IPS-NIHi7 (cell line): Measurements from ENCODE around the gene FOXN1.
"Not testable (repeated sequence)": the region's sequence is repeated elsewhere in the genome, so short reads cannot be mapped to it uniquely, and the experiment has no call there.

ENCODE experiments used
- DNase-seq: peaks from one replicate; pipeline ENCODE4 v3.0.0; 2012; ENCODE audit warnings: mixed read lengths; ENCODE audit errors: extremely low spot score

FOXN1 gene

DNA sequence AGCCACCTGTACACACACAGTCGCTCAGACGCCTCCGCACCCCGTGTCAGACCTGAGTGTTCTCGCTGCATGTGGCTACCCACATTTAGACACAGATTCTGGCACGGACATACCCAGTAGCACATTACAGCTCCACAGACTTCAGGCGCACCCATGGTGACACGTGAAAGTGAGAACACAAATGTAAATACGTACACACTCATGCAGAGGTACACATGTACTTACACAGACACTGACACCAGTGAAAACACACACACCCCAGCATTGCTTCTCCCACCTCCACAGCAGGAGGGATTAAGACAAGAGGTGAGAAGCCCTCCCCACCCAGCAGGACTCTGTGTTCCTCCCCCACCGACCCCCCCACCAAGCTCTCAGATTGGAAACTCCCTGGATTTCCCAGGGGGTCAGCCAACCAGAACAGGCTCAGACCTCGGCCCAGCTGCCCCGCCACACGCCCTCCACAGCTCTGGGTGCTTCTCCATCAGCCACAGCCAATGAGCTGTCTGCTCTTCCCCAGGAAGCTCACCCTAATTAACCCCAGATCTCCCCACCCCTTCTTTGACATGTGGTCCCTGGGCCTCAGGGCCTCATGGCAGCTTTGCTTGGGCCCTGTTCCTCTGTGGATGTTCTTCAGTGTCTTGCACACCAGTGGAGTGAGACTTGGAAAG, 5.3 kb upstream of the FOXN1 start:
- DNase-seq: no peak

DNA sequence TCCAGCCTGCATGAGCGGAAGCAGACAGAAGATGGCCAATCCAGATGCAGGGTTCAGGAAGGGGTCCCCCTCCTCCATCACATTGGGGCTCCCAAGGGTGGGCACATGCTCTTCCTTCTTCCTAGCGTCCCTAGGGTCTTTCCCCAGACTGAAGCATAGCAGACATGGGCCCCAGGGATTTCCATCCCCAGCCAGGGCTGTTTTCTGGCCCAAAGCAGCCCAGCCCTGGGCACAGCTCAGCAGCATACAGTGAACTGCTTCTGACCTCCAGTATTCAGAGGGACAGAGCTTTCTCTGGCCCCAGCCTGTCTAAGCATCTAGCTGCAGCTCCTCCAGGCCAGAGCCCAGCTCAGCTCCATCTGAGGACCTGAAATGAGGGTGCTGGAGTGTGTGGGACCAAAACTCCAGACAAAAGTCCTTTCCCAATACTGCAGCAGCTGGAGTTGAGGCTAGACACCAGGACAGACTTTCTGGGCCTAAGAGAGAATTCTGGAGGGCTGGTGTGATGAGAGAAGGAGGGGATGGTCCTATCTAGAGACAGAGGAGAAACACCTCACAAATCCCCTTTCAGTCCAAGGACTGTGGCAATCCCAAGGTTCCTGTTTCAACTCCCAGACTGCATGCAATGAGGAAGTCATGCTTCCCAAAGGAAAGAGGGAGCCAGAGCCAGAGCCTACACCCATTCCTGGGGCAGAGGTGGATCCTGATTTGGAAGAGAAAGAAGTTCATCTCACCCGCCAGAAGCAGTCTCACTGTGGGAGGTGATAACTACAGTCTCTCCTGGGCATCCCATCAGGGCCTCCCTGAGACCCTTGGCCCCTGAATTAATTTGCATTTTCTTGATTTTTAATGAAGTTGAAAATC, 4.5 kb upstream of the FOXN1 start:
- no peak for DNase-seq

DNA sequence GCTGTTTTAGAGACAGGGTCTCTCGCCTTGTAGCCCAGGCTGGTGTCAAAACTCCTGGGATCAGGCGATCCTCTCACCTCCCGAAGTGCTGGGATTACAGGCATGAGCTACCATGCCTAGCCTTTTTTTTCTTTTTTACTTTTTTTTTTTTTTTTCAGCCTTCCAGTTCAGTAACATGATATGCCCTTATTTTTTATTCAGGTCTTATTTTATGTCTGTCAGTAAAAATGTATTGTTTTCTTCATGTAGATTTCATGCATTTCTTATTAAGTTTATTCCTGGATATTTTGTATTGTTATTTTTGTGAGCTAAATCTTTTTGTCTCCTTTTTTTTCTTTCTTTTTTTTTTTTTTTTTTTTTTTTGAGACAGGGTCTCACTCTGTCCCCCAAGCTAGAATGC, 2.7 kb upstream of the FOXN1 start:
- no peak for DNase-seq

DNA sequence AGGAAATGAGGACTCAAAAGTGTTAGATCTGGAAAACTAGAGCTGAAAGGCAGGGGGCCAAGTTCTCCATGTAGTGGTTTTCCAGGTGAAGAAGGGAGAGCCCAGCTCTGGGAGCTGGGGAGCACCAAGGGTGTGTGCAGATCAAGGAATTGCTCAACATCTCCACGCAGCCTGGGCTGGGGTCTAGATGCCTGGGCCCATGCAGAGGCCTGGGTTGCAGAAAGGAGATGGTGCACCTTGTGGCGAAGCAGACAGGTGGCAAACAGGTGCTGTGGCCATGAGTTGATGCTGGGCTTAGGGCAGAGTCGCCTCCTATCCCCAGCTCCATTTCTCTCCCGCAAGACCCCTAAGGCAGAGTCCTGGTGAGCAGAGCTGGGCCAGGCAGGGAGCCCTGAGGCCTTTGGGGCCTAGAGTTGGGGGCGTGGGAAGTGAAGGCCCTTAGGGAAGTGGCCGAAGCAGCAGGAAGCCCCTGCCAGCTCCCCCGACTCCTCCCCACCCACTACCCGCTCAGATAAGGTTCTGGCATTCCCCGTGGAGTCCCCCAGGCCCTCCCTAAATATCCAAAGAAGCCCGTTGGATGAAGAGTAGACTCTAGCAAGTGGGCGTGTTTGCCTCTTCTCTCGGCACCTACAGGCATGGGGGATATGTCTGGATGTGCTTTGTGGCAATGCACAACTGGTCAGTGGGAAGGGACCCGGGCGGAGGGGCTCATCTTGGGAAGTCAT, 777 bp downstream of the FOXN1 start:
- no peak for DNase-seq

DNA sequence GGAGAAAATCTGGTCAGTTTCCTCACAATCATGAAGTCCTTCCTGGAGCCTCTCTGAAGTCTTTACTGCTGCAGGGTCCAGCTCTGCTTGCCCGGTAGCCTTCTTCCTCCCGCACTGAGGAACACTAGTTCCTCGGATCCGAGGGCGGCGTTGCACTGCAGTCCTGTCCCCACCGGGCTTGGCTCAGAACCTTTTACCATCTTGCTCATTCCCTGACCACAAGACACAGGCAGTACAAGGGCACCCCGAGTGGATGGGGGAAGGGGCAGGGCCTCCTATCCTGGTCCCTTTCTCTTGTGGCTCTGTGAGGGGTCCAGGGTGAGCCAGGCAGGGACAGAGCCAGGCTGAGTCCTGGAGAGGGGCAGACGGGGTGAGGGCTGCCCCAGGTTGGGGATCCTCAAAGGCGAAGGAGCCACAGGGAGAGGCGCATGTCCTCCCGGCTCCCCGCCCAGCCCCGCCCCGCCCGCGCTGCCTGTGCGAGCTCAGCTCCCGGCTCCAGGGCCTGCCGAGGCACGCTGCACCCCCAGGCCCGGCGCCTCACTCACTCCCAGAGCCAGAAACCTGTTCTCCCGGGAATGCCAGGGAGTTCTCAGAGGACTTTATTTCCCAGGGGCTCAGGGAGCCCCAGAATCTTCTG, 1.5 kb downstream of the FOXN1 start:
- peak; percentile 58 for DNase-seq

DNA sequence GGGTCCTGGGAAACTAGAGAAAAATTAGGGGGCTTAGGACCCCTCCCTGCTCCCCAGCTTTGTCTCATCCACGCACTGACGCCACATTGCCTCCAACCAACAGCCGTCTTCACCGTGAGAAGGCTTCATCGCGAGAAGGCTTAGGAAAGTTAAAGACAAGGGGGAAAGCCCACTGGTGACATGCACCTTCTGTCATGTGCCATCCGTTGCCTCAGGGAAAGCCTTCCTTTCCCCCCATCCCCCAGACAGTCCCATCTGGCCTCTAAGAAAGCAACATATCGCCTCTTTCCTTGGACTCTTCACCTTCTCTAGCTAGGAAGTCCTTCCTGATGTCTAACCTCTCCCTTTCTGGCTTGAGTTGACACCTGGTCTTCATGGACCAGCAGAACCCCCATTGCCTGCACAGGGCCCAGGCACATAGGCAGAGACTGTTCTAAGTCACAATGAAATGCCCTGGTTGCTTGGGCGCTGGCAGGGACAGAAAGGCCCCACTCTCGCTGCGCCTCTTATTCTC, 2.1 kb downstream of the FOXN1 start:
- DNase-seq: no peak

DNA sequence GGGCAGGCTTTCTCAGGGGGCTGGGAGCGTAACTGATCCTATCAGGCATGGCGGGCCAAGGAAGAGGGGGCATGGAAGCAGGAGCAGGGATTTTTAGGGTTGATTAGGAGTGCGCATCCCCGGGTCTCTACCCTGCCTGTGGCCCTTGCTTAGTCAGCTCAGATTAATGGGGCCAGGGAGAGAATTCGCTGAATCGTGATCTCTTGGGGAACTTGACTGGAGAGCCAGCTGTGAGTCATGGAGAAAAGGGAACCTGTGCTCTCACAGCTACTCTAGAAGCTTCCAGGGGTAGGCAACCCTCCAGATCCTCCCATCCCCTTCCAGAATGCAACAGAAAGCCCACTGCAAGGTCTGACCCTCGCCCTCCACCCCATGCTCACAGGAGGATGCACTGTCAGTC, 3.6 kb downstream of the FOXN1 start:
- DNase-seq: no peak

DNA sequence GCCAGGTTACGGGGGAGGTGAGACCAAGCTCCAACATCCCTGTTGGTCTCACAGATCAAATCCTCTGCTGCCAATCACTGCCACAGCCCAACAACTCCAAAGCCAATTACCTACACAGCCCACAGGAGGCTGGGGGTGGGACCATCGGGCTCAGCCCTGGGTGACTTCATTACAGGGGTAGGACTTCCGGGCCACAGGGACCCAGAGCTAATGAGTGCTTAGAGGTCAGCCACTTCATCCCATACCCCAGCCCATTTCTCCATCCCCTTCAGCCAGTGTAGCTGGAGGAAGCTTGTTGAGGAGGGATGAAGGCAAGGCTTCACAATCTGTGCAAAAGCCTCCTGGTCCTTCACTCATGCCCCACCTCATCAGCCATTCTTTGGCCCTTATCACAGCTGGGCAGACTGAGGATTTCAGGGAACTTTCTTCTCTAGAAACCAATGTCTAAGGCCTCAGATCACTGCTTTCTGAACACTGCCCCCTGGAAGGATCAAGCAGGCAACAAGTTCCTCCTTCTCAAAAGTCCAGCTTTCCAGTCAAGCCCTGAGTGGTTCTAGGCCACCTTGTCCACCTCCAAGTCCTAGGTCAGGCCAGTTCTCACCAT, 5.8 kb downstream of the FOXN1 start:
- DNase-seq: no peak

DNA sequence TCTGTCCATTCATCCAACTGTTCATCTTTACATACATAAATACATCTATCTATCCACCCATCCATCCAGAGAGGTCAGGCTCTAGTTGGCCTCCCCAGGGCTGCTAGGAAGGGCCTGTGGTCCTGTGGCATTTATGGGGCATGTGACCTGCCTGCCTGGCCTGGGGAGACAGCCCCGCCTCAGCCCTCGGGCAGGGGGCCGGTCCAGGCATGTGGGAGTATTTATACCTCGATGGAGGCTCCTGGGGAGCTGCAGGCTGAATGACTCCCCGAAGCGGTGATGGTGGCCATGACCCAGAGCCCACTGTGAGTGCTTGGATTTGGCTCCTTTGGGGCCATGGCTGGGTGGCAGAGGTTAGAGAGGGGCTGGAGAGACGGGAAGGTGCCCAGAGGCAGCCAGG, 7.3 kb downstream of the FOXN1 start:
- DNase-seq: no peak

DNA sequence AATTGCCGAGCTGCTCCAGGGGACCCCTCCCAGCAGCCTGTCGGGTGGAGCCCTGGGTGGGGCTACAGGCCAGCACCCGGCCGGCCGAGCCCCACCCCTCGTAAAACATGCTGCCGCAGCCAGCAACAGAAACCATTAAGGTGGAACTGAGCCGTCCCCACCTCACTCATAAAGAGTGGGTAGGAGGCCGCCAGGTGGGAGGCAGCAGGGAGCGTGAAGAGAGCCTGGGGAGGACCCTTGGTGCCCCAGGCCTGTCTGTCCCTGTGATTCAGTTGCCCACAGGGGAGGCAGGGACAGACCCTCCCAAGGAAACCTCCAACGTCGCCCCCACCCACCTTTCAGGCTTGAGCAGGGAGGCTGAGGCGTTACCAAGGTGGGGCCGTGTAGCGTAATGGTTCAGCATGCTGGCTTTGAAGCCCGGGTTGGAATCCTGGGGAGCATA, 8.4 kb downstream of the FOXN1 start:
- DNase-seq: no peak

DNA sequence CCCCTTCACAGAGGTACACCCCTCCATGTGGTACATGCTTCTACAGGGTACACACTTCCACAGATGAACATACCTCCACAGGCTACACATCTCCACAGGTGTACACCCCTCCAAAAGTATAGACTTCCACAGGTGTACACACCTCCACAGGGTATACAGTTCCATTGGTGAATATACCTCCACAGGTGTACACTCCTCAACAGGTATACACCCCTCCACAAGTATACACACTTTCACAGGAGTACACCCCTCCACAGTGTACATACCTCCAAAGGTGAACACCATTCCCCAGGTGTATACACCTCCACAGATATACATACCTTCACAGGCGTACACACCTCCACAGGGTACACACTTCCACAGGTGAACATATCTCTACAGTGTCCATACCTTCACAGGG, 9.4 kb downstream of the FOXN1 start:
- no peak for DNase-seq

DNA sequence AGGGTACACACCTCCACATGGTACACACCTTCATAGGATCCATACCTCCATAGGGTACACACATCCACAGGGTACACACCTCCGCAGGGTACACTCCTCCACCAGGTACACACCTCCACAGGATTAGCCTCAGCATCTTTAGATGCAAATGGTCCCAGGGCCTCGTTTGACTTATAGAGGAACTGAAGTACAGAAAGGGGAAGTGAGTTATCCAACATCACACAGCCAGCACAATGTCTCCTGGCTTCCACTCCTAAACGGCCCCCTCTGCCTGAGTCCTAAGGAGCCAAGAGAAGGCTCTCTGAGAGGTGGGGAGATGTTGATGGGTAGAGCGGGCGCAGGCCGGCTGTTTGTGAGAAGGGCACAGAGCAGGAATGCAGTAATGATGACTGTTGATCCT, 12.0 kb downstream of the FOXN1 start:
- no peak for DNase-seq

DNA sequence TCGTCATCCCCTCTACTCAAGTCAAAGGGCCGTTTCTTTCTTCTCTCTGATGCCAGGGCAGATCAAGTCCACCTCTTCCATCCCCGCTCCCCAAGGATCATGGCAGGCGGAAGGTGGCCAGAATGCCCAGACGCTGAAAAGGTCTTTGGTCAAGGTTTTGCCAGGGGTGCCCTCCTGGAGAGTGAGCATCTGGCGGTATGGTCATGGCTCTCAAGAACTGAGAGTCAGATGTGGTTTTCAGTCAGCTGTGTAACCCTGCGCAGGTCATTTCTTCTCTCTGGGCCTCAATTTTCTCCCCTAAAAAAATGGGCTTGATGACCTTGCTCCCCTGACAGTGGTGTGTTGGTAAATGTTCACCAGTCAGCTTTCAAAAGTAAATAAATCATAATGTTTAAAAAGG, 12.4 kb downstream of the FOXN1 start:
- DNase-seq: no peak

DNA sequence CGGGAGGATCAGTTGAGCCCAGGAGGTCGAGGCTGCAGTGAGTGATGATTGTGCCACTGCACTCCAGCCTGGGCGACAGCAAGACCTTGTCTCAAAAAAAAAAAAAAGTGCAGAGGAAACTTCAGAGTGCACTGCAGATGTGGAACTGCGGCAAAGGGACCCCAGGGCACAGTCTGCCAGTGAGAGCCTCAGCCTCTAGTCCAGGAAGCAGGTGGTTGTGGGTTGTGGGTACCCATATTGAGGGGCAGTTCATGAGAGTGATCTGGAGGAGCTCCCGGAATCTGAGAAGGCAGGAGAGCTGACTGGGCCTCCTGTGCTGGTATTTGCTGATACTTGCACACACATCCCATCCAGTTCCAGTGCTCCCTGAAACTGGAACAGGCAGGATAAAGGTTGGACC, 13.1 kb downstream of the FOXN1 start:
- DNase-seq: no peak

DNA sequence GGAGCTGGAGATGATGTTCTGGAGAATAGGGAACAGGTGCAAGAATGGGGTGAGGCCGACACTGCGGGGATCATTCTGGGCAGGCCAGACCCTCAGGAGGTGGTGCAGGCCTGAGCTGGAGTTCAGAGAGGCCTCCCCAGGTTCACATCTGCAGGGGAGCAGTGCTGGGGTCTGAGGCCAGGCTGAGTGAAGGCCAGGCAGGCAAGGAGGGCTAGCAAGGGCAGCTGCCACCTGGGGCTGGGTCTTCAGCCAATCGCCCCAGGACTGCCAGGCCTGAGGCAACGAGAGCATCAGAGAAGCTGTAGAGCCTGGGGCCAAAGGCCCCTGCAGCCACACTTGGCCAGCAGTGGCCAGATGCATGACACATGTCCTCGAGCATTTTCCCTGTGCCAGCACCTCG, 14.5 kb downstream of the FOXN1 start:
- DNase-seq: no peak

DNA sequence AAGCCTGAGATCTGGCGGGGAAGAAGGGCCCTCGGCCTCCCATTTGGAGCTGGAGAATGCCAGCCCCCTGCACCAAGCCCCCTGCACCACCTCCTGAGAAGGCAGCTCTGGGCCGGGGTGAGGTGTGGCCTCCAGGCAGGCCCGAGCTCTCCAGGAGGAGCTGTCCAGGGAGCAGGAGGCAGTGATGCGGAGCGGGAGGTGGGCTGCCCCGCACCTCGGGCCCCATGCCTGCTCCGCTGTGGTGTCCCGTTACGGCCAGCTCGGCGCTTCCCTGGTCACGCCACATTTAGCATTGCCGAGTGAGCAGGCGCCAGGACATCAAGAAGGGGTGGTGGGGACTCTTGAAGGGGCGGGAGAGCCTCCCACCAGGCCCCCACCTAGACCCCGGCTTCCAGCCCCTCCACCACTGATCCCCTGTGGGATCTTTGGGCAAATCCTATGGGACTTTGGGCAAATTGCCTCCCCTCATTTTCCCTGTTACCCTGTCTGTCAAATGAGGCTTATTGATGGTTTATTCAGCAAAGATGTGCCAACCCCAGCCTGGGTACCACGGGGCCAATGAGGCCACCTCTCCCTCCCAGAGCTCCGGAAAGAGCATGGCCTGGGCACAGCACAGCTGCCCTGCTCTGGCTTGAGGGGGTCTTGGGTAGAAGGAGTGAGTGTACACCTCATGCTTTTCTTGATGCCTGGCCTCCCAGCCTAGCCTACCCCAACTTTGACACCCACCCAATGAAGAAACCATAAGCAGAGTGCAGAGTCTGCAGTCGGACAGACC, 15.3 kb downstream of the FOXN1 start:
- peak; percentile 75 for DNase-seq

DNA sequence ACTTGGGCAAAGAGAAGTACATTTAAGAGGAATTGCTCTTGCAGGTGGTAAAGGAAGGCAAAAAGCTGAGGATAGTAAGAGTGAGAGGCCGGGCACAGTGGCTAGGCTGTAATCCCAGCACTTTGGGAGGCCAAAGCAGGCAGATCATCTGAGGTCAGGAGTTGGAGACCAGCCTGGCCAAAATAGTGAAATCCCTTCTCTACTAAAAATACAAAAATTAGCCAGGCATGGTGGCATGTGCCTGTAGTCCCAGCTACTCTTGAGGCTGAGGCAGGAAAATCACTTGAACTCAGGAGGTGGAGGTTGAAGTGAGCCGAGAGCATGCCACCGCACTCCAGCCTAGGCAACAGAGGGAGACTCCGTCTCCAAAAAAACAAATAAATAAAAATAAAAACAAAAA, 16.1 kb downstream of the FOXN1 start:
- DNase-seq: not testable (repeated sequence)

DNA sequence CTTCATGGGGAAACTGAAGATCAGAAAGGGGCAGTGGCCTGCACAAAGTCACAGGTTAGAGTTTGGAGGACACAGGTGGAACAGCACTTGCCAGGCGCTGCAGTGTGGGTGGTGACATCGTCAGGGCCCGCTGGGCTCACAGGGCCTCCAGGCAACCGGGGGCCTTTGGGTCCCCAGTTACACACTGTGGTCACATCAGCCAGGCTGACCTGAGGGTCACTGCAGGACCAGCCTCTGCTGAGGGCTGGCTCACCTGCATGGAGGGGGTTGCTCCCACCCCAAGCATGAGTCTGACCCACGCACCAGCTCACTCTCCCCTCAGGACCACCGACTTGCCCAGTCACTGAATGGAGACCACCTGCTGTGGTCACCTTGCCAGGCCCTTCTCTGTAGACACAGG, 17.0 kb downstream of the FOXN1 start:
- DNase-seq: no peak

DNA sequence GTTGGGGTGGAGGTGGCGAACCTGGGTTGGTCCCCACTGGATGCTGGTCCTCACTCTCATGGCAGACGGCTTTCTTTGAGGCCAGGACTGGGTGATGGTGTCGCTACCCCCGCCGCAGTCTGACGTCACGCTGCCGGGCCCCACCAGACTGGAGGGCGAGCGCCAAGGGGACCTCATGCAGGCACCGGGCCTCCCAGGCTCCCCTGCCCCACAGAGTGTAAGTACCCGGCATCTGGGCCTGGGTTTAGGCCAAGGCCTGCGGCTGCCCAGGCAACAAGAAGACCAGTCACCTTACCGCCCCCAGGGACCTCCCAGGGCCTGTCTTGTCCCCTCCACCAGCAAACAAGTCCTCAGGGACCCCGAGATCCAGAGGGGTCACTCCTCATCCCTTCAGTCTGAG, 17.7 kb downstream of the FOXN1 start:
- no peak for DNase-seq

DNA sequence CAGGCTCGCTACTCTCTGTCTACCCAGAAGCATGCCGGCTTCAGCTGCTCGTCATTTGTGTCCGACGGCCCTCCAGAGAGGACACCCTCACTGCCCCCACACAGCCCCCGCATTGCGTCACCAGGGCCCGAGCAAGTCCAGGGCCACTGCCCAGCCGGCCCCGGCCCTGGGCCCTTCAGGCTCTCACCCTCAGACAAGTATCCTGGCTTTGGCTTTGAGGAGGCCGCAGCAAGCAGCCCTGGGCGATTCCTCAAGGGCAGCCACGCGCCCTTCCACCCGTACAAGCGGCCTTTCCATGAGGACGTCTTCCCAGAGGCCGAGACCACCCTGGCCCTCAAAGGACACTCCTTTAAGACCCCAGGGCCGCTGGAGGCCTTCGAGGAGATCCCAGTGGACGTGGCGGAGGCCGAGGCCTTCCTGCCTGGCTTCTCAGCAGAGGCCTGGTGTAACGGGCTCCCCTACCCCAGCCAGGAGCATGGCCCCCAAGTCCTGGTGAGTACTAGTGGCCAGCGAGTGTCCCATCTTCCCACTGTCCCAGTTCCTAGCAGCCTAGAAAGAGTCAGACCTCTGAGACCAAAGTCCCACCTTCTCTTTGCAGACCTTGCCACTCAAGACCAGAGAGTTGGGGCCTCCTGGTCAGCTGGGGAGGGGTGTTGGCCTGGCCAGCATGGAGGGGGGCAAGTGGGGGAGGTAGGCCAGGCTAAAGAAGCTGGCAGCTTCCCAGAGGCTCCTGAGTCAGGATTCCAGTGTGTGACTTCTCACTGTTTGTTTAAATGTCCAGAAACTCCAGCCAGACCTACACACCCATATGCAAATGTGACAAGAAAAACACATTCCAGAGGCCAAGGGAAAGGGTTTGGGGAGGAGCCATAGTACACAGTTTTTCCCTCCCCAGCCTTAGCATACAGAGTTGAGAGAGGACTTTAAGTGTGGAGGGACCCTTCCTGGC, 18.6 kb downstream of the FOXN1 start:
- no peak for DNase-seq
